Measurements from ENCODE around the gene MMP12.

The MMP12 gene

GRCh38 chr11:102819491-102819890, 55.3 kb downstream of the MMP12 start:
- Histone ChIP-seq H3K4me3 (ENCODE audit: low read length) (no peak overlapping the region), H4K20me1 (ENCODE audit: insufficient read depth, low read length) (no peaks in the 10 kb centered on the region), H3K4me1 (ENCODE audit: low read length) (no peaks in the 10 kb centered on the region)

GRCh38 chr11:102813484-102813883, 61.3 kb downstream of the MMP12 start:
- H3K79me2 ChIP-seq (ENCODE audit: low read length), result no peaks in the 10 kb centered on the region
- no peak overlapping the region for H3K4me2 ChIP-seq (ENCODE audit: low read length)
- no peak overlapping the region for H3K27ac ChIP-seq (ENCODE audit: low read length)
- peaks cover 2% of the 10 kb centered on the region; the same call in 1 of the 2 replicates for H3K27me3 ChIP-seq (ENCODE audit: low read depth, low read length)
- TF ChIP-seq EZH2phosphoT487 (IDR thresholded peaks at IDR 0.05; ENCODE audit: low read depth), result no peak
- no peak for TF ChIP-seq CTCF (IDR thresholded peaks at IDR 0.05; ENCODE audit: low read depth, low read length)
- H3K36me3 ChIP-seq (replicated peaks; ENCODE audit: low read depth, low read length), result no peaks in the 10 kb centered on the region
- no peaks in the 10 kb centered on the region for H3K4me1 ChIP-seq (ENCODE audit: low read length)
- no peaks in the 10 kb centered on the region for H4K20me1 ChIP-seq (ENCODE audit: insufficient read depth, low read length)
- no peaks in the 10 kb centered on the region for H3K9me3 ChIP-seq (ENCODE audit: insufficient read depth, low read length)
- no peak overlapping the region for H2AFZ ChIP-seq (ENCODE audit: low read depth, low read length)
- H3K4me3 ChIP-seq (ENCODE audit: low read length), result no peak overlapping the region
- H3K9ac ChIP-seq (ENCODE audit: low read length), result no peak overlapping the region

More at GRCh38 chr11:102819491-102819890, 55.3 kb downstream of the MMP12 start:
- Histone ChIP-seq H3K27ac (ENCODE audit: low read length) (no peak overlapping the region), H3K4me2 (ENCODE audit: low read length) (no peak overlapping the region), H3K9me3 (ENCODE audit: insufficient read depth, low read length) (no peaks in the 10 kb centered on the region), H3K27me3 (ENCODE audit: low read depth, low read length) (no peaks in the 10 kb centered on the region), H3K9ac (ENCODE audit: low read length) (no peak overlapping the region), H3K36me3 (replicated peaks; ENCODE audit: low read depth, low read length) (no peaks in the 10 kb centered on the region), H2AFZ (ENCODE audit: low read depth, low read length) (no peak overlapping the region), H3K79me2 (ENCODE audit: low read length) (no peaks in the 10 kb centered on the region)
- TF ChIP-seq CTCF (IDR thresholded peaks at IDR 0.05; ENCODE audit: low read depth, low read length) (no peak), EZH2phosphoT487 (IDR thresholded peaks at IDR 0.05; ENCODE audit: low read depth) (no peak)
